ENCODE data around the gene ARFGAP3. TPM values are rescaled to one million over a fixed set of nuclear protein-coding genes. Genes with fewer than 3 reads are reported as not detected.

ARFGAP3 gene
- total RNA-seq, 2 experiments from 2014 or later: 31.0 to 33.0 TPM

DNA sequence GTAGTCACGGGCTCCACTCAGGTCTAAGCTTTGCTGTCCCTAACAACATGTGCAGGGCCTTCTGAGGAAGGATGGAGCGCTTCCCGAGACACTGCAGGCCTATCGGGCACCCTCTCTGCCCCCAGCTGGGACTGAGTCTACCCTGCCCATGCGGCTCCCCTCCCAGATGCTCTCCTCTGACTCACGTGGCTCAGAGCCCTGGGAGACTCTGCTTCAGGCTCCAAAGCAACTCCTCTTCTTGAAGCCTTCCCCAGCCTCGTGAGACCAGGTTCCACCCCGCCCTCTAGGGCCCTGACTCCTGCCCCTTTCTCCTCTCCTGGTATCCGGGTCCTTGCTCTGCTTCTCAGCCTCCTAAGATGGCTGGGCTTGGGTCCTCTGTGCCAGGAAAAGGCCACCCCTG is 28.4 kb upstream of the ARFGAP3 start:
- CTCF ChIA-PET: interaction anchor here (0.6 kb wide), 1 partner anchor 124 kb away, joined by 3 read pairs; no protein-coding TSS in a partner anchor
- POLR2A ChIA-PET: no interaction called here

DNA sequence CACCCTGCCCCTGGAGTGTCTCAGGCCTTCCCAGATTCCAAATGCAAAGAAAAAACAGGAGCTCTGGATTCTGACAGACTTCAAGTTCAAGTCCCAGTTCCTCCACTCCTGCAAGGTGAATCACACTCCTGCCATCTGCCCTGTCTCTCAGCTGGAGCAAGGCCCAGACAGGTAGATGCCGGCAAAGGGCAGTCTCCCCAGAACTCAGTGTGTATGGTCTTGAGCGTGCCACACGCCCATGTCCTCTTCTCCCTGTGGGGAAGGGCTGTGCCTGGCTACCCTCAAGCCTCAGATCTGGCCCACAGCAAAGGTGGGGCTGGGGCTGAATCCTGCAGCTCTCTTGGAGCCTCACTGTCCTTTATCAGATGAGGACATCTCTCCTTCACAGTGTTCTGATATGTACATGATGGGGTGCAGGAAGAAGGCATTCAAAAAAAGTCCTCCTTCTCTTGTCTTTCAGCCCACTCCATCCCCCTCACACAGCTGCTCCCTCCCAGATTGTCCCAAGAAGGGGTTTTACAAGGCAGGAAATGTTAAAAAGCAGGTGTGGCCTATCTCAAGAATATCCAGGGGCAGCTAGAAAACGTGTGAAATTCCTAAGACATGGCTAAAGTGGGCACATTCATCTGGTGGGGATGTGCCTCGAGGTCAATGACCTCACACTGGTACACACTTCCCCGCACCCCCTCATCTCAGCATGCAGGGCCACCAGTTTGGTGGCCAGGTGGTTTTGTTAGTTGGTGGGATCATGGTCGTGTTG is 27.7 kb upstream of the ARFGAP3 start:
- POLR2A ChIA-PET: no interaction called here
- CTCF ChIA-PET: no interaction called here

DNA sequence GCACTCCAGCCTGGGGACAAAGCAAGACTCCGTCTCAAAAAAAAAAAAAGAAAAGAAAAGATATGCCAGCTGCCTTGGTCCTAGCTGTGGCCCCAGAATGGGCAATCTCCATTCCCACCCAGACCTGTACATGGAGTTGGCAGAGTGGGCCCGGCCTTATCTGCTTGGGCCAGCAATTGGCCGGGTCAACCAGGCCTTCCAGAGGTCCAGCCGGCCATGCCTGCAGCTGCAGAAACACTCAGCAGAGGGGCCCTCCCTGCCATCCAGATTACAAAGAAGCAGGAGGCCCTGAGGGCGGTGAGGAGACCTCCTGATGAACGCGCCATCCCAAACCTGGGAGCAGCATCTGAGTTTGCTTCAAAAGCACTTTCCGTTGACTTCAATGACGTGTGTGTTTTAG is 26.9 kb upstream of the ARFGAP3 start:
- CTCF ChIA-PET: no interaction called here
- POLR2A ChIA-PET: no interaction called here

DNA sequence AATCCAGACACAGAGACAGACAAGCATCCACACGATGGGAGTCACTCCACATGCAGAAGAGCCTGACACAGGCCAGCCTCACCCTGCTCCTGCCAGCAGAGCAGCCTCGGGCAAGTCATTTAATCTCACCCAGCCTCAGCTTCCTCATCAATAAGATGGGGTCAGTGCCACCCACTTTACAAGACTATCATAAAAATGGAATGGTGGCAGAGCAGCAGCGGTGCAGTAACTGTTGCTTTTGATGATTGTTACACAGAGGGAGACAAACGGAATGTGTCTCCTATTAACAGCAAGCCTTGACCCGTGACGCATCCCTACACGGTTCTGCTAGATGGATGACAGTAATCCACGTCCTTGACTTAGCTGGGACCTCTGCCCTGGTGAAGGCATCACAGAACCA is 26.0 kb upstream of the ARFGAP3 start:
- ChIA-PET POLR2A (no interaction called here), CTCF (no interaction called here)

DNA sequence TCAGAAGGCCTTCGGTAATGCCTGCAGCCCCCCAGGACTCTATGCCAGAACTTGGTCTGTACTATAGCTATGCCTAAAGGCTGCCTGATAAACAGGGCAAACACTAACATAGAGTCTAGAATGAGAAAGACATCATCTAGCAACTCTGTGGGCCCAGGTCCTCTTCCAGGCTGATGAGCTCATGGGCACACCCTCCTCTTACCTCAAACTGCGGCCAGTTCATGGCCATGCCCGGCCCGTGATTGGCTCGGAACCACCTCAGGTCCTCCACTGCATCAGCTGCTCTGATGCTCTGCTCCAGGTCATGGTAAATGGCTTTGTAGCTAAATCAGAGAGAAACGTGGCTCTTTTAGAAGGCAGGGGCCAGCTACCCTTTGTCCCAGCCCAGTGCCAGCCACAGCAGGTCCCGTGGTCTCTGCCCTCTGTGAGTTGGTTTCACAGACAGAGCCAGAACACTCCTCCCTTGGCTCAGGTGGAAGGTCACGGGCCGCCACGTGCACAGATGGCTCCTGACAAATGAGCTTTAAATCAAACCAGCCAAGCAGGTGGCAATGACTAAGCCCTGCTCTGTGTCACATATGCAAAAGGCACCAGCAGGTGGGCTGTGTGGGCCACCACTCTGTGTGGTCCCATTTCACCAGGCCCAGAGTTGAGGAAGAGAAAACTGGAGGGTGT is 25.0 kb upstream of the ARFGAP3 start:
- ChIA-PET CTCF (no interaction called here), POLR2A (no interaction called here)

DNA sequence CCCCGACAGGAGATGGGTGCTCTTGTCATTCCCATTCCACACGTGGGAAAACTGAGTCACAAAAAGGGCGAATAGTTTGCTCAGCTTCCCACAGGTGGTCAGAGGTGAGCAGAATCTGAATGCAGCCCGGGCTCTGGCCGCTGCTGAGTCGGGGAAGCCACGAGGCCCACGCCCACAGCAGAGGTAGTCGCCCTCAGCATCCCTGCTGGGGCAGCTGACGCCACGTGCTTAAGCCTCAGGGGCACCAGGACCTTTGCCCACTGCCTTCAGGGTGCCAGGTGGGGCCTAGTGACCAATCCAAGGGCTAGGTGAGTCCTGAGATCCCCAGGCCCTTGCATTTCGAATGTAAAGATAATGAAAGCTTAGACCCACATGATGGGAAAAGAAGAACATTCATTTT is 24.2 kb upstream of the ARFGAP3 start:
- CTCF ChIA-PET: no interaction called here
- POLR2A ChIA-PET: no interaction called here

DNA sequence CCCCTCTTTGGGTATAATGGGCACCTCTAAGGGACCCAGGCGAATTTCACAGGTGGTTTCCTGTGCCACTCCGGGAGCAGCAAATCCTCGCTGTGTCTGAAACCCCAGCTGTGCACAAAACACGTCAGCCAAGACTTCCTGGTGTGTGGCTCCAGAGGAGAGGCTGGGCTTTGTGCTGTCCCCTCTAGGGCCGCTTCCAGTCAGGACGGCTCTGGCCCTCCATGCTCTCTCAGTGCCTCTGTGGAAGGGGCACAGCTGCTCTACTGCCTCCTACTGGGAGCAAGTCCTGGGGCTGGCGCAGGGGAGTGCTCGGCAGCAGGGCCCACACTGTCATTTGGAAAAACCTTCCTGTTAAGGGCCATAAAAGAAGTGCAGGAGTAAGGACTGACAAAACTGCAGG is 23.7 kb upstream of the ARFGAP3 start:
- POLR2A ChIA-PET: no interaction called here
- CTCF ChIA-PET: no interaction called here

DNA sequence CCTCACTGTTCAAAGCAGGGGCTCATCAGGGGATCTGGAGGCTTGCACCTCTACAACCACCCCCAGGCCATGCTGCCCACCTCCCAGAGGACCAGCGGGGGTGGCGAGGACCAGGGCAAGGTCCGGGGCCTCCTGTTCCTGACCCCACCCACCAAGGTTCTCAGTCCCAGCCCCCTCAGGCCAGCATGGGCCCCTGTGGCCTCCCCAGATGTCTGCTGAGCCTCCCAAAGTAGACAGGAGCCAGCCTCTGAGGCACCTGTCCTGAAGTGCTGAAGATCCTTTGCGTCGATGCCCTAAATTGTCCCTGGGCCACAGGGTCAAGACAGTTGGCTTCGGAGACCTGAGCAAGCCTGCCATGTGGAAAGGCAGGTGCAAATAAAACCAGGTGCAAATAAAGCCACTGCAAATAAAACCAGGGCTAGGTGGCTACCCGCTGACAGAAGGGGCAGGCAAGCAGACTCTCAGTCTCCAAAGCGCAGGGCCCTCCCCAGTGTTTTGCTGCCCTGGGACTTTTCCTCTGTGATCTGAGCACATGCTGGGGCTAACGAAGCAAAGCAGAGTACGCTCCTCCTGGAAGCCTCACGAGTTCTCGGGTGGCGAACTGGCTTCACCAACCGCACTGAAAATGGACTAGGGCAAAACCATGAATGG is 22.4 kb upstream of the ARFGAP3 start:
- ChIA-PET POLR2A (no interaction called here), CTCF (interaction anchor here (1.1 kb wide), 1 partner anchor 12 kb away, joined by 4 read pairs; no protein-coding TSS in a partner anchor)

DNA sequence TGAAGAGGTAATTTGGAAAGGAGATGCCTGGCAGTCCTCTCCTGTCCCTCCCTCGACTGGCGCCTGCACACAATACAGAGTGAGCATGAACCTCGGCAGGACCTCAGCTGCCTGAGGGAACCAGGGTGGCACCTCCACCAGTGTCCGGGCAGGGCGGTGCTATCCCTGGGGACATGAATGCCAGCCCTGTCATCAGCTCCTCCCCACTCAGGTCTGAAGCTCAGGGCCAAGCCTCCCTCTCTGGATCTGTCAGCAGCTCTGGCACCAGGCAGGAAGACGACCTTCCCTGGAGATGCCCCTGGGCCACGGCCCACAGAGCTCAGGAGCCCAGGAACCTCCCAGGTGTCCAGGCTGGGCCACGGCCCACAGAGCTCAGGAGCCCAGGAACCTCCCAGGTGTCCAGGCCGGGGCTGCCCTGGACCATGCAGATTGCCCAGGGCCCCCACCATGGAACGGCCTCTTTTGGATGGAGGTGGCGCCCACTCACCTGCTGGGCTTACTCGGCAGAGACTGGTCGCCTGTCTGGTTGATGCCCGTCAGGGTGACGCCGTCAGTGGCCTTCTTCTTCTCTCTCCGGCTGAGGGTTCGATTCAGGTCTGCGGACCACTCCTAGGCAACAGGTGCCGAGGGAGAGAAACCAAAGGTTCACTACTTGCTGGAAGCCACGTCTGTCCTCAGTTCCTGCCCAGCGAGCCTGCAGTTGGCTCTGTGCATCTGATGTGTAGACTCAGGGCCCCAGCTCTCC is 21.7 kb upstream of the ARFGAP3 start:
- CTCF ChIA-PET: interaction anchor here (1.1 kb wide), 1 partner anchor 11 kb away, joined by 4 read pairs; no protein-coding TSS in a partner anchor
- POLR2A ChIA-PET: no interaction called here

DNA sequence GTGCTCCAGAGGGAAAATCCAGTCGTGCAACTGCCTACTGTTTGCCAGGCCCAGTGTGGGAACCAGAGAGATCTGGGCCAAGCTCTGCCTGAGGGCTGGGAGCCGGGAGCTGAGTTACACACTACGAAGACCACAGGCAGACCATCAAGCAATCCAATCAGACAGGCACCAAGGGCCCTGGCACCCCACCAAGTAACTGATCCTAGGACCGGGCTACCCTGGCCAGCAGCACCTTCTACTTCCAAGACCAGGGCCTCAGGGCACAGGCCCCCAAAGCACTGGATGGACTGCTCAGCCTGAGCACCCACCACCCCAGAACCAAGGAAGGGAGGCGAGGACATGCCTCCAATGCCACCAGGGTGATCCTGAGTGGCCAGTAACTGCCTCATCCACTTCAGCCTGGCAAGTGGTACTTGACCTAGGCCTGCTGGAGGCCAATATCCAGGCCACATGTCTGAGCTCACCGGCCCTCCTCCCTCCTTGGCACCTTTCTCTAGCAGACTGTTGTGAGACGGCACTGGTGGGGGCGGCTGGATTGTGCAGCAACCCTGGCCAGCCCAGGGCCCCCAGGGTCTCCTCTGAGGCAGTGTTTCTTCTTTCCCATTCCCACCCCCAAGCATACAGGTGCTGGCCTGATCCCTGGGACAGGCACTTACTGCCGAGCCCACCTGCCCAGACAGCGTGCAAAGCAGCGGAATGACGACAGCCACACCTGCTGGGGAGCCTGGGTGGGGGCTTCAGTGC is 20.7 kb upstream of the ARFGAP3 start:
- CTCF ChIA-PET: interaction anchor here (1.1 to 1.2 kb wide), 3 partner anchors 10 to 11 kb away, joined by 3 to 5 read pairs (median 4); no protein-coding TSS in a partner anchor
- POLR2A ChIA-PET: no interaction called here

DNA sequence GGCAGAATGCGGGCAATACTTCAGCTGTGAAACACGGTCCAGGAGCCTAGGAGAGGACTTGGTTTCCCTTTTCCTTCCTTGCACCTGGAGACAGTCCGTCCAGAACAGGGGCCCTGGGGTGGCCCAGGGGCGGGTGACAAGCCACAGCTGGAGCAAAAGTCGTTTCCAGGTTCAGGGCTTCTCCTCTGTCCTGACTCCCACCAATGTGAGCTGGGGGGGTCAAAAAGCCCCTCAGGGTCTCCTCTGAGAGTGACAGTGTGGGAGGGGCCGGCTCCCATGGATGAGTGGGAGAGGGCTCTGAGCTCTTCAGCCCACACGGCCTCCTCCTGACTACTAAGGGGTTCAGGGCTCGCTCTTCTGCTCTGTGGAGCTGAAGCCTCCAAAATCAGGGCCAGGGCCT is 20.1 kb upstream of the ARFGAP3 start:
- ChIA-PET POLR2A (no interaction called here), CTCF (interaction anchor here (1.1 to 1.2 kb wide), 2 partner anchors 9 to 10 kb away, joined by 3 to 5 read pairs; no protein-coding TSS in a partner anchor)

DNA sequence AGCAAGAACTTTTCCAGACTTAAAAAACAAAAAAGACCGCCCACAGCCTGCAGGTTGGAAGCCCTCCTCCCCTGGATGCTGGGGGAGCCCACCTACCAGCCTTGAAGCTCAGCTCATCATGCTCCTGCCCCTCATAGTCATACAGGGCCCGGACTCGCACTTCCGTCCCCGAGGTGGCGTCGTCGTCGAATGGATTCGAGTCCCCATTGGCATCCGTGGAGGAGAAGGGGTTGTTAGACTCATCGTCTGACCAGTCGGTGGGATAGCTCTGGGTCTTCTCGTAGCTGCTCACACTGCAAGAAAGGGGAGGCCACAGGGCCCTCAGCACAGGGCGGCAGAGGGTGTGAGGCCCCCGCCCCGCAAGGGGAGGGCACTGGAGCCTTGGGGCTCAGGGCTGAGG is 19.0 kb upstream of the ARFGAP3 start:
- ChIA-PET POLR2A (no interaction called here), CTCF (no interaction called here)

DNA sequence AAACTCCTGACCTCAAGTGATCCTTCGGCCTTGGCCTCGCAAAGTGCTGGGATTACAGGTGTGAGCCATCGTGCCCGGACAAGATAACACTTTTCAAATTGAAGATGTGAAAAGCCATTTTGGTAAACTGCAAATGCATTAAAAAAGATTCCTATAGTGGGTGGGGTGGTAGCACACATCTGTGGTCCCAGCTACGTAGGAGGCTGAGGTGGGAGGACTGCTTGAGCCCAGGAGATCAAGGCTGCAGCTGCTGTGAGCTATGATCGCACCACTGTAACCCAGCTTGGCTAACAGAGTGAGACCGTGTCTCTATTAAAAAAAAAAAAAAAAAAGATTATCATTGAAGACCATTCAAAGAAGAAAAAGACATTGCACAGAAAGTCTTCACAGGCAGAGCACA is 16.9 kb upstream of the ARFGAP3 start:
- POLR2A ChIA-PET: no interaction called here
- CTCF ChIA-PET: no interaction called here

DNA sequence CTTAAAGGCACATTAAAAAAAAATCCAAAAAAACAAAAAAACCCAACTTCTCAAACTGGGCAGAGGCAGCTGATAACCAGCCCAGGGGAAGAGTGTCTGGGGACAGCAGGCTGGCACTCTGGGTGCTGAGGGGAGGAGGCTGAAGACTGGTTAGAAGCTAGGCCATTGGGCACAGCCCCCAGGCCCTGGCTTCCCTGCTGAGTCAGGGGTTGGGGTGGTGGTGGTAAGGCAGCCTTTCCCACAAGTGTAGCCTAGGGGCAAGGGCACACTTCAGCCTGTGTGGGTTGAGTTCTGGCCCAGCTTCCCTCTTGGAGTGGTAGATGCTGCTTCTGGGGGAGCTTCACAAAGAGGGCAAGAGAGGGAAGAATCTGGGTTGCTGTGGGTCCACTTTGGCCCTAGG is 16.3 kb upstream of the ARFGAP3 start:
- CTCF ChIA-PET: no interaction called here
- POLR2A ChIA-PET: no interaction called here

DNA sequence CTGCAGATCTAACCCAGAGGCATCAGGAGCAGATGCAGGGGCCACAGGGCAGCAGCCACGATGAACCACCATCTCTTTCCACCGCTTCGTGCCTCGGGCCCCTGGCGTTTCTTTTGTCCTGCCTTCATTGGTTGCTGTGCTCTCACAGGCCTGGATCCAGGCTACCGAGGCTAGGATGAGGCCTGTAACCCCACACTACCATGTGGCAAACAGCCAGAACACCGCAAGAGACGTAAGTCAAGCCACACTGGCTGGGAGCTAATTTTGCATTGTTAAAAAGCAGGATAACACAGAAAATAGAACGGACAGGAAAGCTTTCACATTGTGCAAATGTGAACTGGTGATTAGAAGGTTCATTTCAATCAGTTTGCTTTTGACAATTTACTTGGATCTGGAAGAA is 15.7 kb upstream of the ARFGAP3 start:
- CTCF ChIA-PET: no interaction called here
- POLR2A ChIA-PET: no interaction called here

DNA sequence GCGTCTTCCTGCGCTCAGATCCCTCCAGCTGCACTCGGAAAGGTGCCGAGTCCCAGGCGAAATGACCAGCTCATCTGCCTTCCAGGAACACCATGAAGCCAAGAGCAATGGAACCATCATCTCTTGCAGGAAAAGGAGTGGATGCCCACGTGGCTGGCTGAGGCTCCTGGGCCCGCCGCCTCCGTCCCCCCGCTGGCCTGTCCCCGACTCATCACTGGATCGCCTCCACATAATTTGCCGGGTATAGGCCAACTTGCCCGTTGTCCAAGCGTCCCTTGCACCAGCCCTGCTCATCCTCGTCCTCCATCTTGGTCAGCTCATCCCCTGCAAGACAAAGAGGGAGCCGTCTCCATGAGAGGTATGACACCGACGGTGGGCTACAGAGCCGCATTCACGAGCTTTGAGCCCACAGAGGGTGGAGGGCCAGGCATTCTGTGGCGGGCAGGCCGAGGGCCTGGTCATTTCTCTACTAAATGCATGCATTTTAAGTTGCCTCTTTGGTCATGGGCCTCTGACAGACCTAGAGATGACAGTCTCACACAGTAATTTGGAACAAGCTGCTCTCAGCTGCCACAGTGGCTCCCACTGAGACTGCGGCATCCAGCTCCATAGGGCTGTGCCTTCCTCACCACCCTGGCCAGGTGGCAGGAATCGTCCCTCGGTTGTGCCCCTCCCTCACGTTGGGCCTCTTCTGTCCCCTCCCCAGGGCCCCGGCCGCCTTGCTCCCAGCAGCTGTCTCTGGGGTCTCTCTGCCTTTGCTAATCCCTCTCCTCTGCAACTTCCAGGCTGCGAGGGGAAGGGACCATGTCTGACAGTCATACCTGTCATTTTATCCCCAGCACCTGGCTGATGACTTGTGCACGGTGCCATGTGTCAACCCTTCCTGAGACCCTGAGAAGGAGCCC is 14.3 kb upstream of the ARFGAP3 start:
- CTCF ChIA-PET: interaction anchor here (1.1 kb wide), 1 partner anchor 174 kb away, joined by 4 read pairs; no protein-coding TSS in a partner anchor
- POLR2A ChIA-PET: no interaction called here

DNA sequence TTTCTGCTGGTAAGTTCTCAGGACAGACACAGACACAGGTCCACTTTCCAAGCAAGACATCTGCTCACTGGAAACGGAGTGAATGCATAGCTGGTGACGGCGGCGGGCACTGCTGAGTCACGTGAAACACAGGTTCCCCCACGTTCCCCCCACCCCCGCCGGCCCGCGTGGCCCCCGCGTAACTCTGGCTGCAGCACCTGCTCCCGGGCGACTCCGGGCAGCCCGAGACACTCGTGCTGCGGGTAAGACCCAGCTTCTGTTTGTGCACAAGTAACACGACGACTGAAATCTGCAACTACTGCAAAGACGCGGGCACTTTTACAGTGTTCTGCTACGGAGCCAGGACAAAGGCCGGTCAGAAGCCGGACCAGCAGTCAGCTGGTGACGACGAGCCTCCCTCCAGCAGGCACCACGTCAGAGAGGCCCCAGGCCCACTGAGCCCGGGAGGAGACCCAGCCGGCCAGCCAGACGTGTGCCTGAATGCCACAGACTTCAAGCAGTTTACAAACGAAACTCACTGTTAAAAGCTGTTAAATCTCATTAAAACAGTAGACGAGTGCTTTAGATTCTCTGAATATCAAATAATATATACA is 12.9 kb upstream of the ARFGAP3 start:
- ChIA-PET CTCF (interaction anchor here (0.5 kb wide), 1 partner anchor 152 kb away, joined by 5 read pairs; no protein-coding TSS in a partner anchor), POLR2A (interaction anchor here (0.7 kb wide), 1 partner anchor 144 kb away, joined by 3 read pairs; no protein-coding TSS in a partner anchor)

DNA sequence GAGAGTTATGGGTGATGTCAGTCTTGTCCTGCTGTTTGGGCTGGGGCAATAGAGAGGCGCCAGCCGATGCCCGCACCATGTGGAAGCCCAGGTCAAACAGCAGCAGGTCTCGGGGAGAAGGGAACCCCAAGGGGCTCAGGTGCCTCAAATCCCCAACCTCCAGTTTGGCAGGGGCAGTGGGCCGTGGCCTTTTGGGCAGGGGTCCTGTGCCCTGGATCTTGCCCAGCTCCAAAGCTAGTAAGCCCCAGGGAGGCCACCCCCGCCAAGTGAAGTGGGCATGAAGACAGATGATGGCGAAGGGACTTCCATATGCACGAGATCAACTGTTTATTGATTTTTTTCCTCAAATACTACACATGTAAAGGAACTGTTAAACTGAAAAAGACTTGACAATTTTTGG is 12.4 kb upstream of the ARFGAP3 start:
- ChIA-PET CTCF (interaction anchor here (0.5 kb wide), 1 partner anchor 153 kb away, joined by 5 read pairs; no protein-coding TSS in a partner anchor), POLR2A (interaction anchor here (0.7 kb wide), 1 partner anchor 145 kb away, joined by 3 read pairs; no protein-coding TSS in a partner anchor)
